NCI-H1048 (cell line): ENCODE data around the gene PHYHIPL.
"Not testable (repeated sequence)": the region's sequence is repeated elsewhere in the genome, so short reads cannot be mapped to it uniquely, and the experiment has no call there.

Experiments used
- DNase-seq: peaks from one replicate; lab custom pipeline; 2025; lab: John Stamatoyannopoulos, UW

Gene PHYHIPL

GRCh38 chr10:59206204-59206720 is 29.8 kb downstream of the PHYHIPL start:
- no peak for DNase-seq

GRCh38 chr10:59212301-59212798 is 35.9 kb downstream of the PHYHIPL start:
- no peak for DNase-seq

GRCh38 chr10:59214160-59214559 is 37.7 kb downstream of the PHYHIPL start:
- DNase-seq, result no peak

GRCh38 chr10:59216178-59216869 is 39.9 kb downstream of the PHYHIPL start:
- no peak for DNase-seq

GRCh38 chr10:59222788-59223187 is 46.3 kb downstream of the PHYHIPL start:
- no peak for DNase-seq

GRCh38 chr10:59223597-59223996 is 47.2 kb downstream of the PHYHIPL start:
- DNase-seq, result not testable (repeated sequence)

GRCh38 chr10:59225211-59225610 is 48.8 kb downstream of the PHYHIPL start:
- no peak for DNase-seq

- DNase-seq, result no peak
These were observed 50.8 kb downstream of the PHYHIPL start for GRCh38 chr10:59227136-59227673.

- no peak for DNase-seq
These were observed 53.0 kb downstream of the PHYHIPL start for GRCh38 chr10:59229441-59229840.

GRCh38 chr10:59234194-59234593 is 57.8 kb downstream of the PHYHIPL start:
- no peak for DNase-seq

- peak; percentile 3 for DNase-seq
These were observed 58.5 kb downstream of the PHYHIPL start for GRCh38 chr10:59234816-59235429.

- no peak for DNase-seq
These were observed 59.7 kb downstream of the PHYHIPL start for GRCh38 chr10:59236064-59236697.

GRCh38 chr10:59237775-59238174 is 61.3 kb downstream of the PHYHIPL start:
- DNase-seq, result no peak

- DNase-seq, result not testable (repeated sequence)
These were observed 62.7 kb downstream of the PHYHIPL start for GRCh38 chr10:59239108-59239507.

GRCh38 chr10:59240582-59241183 is 64.2 kb downstream of the PHYHIPL start:
- no peak for DNase-seq

GRCh38 chr10:59242057-59242456 is 65.6 kb downstream of the PHYHIPL start:
- no peak for DNase-seq

GRCh38 chr10:59242991-59243390 is 66.5 kb downstream of the PHYHIPL start:
- no peak for DNase-seq

GRCh38 chr10:59243611-59244195 is 67.3 kb downstream of the PHYHIPL start:
- DNase-seq, result no peak

- no peak for DNase-seq
These were observed 68.4 kb downstream of the PHYHIPL start for GRCh38 chr10:59244871-59245270.

GRCh38 chr10:59245686-59246085 is 69.2 kb downstream of the PHYHIPL start:
- DNase-seq, result no peak

GRCh38 chr10:59252491-59252890 is 76.0 kb downstream of the PHYHIPL start:
- DNase-seq, result no peak

- DNase-seq, result no peak
These were observed 79.0 kb downstream of the PHYHIPL start for GRCh38 chr10:59255463-59255862.
